Stimulated activated CD4-positive, alpha-beta T cell treated with anti-CD3 and anti-CD28 coated beads, Interleukin-12 subunit alpha, Interleukin-12 subunit beta, amount 100 ng/mL, for 24 hours (primary cell): Measurements from ENCODE around the gene BDH1.
"Not testable (repeated sequence)": the region's sequence is repeated elsewhere in the genome, so short reads cannot be mapped to it uniquely, and the experiment has no call there.

Source experiments
- DNase-seq, 2 experiments: peaks; one replicate each; pipeline ENCODE4 v3.0.0-alpha.2; 2020; ENCODE audit warnings: low read depth in 2 of 2

BDH1 gene

GRCh38 chr3:197578376-197578775, 22.6 kb upstream of the BDH1 start:
- no peak for DNase-seq

- DNase-seq: no peak
Measured at GRCh38 chr3:197577366-197578074, 21.8 kb upstream of the BDH1 start.

- no peak for DNase-seq
Measured at GRCh38 chr3:197576838-197577237, 21.1 kb upstream of the BDH1 start.

GRCh38 chr3:197575362-197575761, 19.6 kb upstream of the BDH1 start:
- DNase-seq: no peak

- DNase-seq: not testable (repeated sequence)
Measured at GRCh38 chr3:197574396-197574991, 18.7 kb upstream of the BDH1 start.

GRCh38 chr3:197573048-197573767, 17.4 kb upstream of the BDH1 start:
- DNase-seq: no peak

GRCh38 chr3:197571880-197572172, 16.1 kb upstream of the BDH1 start:
- DNase-seq: not testable (repeated sequence)

- DNase-seq: not testable (repeated sequence)
Measured at GRCh38 chr3:197571074-197571879, 15.5 kb upstream of the BDH1 start.

GRCh38 chr3:197569433-197569832, 13.7 kb upstream of the BDH1 start:
- DNase-seq: not testable (repeated sequence)

GRCh38 chr3:197567904-197568681, 12.3 kb upstream of the BDH1 start:
- DNase-seq: no peak

GRCh38 chr3:197566155-197566554, 10.4 kb upstream of the BDH1 start:
- DNase-seq: not testable (repeated sequence)

- DNase-seq: no peak
Measured at GRCh38 chr3:197564097-197564843, 8.5 kb upstream of the BDH1 start.

- no peak for DNase-seq
Measured at GRCh38 chr3:197562398-197563251, 6.9 kb upstream of the BDH1 start.

- no peak for DNase-seq
Measured at GRCh38 chr3:197561926-197562325, 6.2 kb upstream of the BDH1 start.

GRCh38 chr3:197559651-197560050, 3.9 kb upstream of the BDH1 start:
- DNase-seq: no peak

- DNase-seq: peak; percentile 88 to 92
Measured at GRCh38 chr3:197554562-197555280, 1.0 kb downstream of the BDH1 start.

- DNase-seq: no peak
Measured at GRCh38 chr3:197554196-197554561, 1.6 kb downstream of the BDH1 start.

GRCh38 chr3:197552198-197552597, 3.6 kb downstream of the BDH1 start:
- DNase-seq: no peak

- DNase-seq: no peak
Measured at GRCh38 chr3:197550489-197550888, 5.3 kb downstream of the BDH1 start.
